Activated naive CD4-positive, alpha-beta T cell treated with Interleukin-2 at 50 U/mL for 16 hours (primary cell): ENCODE results near the gene EPS8L1.

Source experiments
- DNase-seq: peaks from one replicate; pipeline ENCODE4 v3.0.0-alpha.2; 2020

The EPS8L1 gene

DNA sequence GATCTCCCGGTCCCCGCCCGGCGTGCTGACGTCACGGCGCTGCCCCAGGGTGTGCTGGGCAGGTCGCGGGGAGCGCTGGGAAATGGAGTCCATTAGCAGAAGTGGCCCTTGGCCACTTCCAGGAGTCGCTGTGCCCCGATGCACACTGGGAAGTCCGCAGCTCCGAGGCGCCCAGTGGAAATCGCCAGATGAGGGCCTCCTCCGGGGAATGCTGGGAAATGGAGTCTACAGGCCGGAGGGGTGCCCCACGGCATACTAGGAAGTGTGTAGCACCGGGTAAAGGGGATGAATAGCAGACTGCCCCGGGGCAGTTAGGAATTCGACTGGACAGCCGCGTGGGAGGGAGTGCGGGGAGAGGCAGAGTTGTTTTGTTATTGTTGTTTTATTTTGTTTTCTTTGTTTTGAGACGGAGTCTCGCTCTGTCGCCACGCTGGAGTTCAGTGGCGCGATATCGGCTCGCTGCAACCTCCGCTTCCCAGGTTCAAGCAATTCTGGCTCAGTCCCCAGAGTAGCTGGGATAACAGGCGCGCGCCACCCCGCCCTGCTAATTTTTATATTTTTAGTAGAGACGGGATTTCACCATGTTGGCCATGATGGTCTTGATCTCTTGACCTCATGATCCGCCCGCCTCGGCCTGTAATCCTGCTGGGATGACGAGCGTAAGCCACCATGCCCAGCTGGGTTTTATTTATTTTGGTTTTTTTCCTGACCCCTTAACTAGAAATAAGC is 42.2 kb downstream of the EPS8L1 start:
- peak; percentile 98 for DNase-seq

DNA sequence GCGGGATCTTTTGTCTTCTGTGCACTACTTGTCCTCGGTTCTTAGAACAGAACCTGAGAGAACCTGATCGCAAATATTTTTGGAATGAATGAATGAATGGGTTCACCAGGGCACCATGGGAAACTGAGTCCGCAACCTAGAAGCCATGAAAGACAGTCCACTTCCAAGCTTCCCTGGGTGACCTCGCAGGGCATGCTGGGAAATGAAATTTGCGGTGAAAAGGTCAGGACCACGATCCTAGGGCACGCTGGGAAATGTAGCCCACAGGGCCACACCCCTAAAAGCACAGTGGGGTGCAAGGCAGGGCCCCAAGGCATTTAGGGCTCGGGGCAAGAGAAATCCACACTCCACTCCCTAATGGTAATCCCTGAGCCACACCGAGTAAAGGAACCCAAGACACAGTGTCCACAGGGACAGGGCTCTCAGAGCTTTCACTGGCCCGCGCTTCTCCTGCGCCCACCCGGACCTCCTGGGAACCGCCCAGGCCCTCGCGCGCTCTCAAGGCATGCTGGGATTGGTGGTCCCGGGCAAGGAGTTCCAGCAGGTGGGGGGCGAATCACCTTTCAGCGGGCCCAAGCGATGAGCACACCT is 42.8 kb downstream of the EPS8L1 start:
- no peak for DNase-seq

DNA sequence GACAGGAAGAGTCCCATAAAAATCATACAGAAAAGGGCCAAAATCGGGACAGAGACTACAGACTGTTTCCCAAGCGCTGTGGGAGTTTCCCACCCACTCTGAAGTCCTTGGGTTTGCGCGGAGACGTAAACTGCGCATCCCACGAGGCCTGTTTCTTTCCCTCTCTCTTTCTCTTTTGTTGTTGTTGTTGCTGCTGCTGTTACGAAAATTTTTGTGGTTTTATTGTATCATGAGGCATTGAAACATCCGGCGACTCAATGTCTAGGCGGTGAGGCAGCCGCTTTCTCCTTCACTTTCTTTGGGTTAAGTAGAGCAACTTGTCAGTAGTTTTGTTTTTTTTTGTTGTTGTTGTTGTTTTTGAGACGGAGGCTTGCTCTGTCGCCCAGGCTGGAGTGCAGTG is 43.4 kb downstream of the EPS8L1 start:
- no peak for DNase-seq

DNA sequence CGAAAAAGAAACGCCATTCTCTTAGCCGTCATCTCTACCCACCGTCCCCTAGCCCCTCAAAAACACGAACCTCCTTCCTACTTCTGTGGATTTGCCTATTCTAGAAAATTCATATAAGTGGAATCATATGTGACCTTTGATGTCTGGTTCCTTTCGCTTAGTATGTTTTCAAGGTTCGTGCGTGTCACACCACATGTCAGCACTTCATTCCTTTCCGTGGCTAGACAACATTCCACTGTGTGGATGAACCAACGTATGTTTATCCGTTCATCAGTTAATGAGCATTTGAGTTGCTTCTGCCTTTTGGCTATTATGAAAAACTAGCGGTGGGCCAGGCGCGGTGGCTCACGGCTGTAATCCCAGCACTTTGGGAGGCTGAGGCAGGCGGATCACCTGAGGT is 55.8 kb downstream of the EPS8L1 start:
- DNase-seq, result no peak

DNA sequence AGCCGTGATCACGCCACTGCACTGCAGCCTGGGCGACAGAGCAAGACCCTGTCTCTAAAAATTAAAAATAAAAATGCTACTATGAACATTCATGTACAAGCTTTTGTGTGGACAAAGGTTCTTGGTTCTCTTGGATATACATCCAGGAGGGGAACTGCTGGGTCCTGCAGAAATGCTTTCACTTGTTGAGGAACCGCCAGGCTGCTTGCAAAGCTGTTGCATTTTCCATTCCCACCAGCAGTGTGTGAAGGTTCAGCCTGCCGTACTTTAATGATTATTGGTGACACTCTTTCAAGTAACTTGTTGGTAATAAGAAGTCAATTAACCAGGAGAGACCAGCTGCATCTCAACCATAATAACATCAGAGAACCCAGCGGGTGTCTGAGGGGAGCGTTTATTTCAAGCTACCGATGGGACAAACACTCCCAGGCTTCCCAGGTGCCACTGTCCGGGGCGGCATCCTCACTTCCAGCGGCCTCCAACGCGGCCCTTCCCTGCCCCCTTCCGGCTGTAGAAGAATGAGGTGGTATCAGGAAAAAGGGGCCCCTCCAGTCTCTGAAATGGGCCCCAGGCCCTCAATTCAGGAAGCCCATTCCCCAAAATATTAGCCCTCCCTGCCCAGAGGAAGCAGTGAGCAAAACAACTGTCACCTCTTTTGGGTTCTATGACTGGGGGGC is 56.9 kb downstream of the EPS8L1 start:
- DNase-seq, result no peak

DNA sequence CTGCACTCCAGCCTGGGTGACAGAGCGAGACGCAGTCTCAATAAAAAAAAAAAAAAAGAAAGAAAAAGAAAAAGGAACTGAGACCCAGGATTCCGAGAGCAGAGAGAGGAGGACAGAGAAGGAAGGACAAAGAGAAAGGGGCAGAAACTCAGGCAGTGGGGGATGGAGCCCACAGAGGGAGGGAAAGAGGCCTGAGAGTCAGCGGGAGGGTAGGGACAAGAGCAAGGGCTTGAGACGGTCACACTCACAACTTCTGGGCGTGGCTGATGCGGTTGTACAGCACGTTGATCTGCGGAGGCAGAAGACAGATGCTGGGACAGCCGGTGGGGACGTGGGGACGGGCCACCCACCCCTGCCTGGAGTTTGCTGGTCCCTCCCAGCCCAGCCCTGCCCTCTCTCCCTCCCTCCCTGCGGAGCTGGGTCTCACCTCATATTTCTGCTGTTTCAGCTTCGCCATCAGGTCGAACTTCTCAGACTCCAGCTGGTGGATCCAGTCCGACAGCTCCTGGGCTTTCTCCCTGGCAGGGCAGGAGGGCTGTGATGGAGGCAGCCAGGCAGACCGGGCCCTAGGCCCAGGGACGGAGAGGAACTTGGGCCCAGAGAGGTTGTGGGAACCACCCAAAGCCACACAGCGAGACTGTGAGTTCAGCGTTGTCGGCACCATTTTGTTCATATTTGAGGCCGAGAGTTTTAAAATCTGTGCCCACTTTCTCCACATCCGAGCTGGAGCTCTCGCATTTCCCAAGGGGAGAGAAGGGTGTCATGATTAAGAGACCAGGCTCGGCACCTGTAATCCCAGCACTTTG is 58.2 kb downstream of the EPS8L1 start:
- DNase-seq, result no peak

DNA sequence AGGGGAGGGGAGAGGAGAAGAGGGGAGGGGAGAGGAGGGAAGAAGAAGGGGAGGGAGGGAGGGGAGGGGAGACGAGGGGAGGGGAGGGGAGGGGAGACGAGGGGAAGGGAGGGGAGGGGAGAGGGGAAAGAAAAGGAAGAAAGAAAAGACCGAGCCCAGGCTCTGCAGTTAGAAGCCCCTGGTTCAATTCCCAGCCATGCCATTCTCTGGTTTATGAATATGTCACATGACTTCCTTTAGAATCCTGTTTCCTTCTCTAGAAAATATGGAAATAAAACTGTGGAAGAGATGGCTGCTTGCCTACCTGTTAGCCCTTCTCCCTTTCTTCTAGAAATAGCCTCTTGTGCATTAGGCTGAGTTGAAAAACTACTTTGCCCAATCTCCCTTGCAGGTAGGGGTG is 59.1 kb downstream of the EPS8L1 start:
- DNase-seq, result no peak

DNA sequence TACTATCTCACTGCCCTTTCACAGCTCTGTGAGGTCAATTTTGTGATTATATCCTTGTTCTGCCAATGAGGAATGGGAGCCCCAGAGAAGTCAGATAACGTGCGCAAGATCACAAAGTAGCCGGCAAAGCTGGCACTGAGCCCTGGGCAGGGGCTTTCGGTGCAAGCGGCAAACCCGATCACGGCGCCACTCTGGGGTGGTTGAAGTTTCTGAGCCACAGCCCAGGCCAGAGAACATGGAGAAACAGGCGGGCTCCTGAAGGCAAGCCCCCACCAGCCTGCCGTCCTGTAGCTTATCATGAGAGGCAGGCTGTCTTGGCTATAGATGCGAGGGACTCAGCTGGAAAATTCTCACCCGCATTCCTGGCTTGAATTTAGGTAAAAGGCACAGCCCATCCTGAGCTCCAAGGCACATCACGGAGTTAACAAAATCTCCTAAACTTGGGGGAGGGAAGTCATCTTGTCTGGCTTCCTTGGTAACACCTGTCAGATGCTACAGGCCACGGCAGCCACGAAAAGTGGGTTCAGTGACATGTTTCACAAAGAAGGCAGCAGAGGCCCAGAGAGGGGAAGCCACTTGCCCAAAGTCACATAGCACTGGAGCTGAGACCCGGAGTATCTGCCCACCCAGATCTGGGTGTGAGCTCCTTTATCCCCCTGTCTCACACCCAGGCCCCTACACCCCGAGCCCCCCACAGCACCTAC is 60.9 kb downstream of the EPS8L1 start:
- no peak for DNase-seq
